IPS-15b (cell line): ENCODE data around the gene KIF19.
"Not testable (repeated sequence)": the region's sequence is repeated elsewhere in the genome, so short reads cannot be mapped to it uniquely, and the experiment has no call there.

Source experiments
- H3K27me3 ChIP-seq: one replicate; pipeline ENCODE4 v1.6.1; 2013; ENCODE audit warnings: low read length; ENCODE audit not compliant: control insufficient read depth, insufficient read depth
- H3K36me3 ChIP-seq: one replicate; pipeline ENCODE4 v1.6.1; 2013; ENCODE audit warnings: low read length; ENCODE audit not compliant: control insufficient read depth, insufficient read depth
- H3K4me1 ChIP-seq: one replicate; pipeline ENCODE4 v1.6.1; 2013; ENCODE audit warnings: mild to moderate bottlenecking, low read length; ENCODE audit not compliant: control insufficient read depth, insufficient read depth
- H3K4me3 ChIP-seq: one replicate; pipeline ENCODE4 v1.5.1; 2013; ENCODE audit warnings: low read depth, low read length
- H3K9ac ChIP-seq: one replicate; pipeline ENCODE4 v1.6.1; 2013; ENCODE audit warnings: low read depth, mild to moderate bottlenecking, low read length
- H3K9me3 ChIP-seq: one replicate; pipeline ENCODE4 v1.6.1; 2013; ENCODE audit warnings: mild to moderate bottlenecking, low read length; ENCODE audit not compliant: control insufficient read depth, insufficient read depth

Gene KIF19

GRCh38 chr17:74402048-74402447 lies 76.0 kb downstream of the KIF19 start:
- H3K27me3 ChIP-seq, result no peaks in the 10 kb centered on the region
- peaks cover 13% of the 10 kb centered on the region for H3K4me1 ChIP-seq
- H3K9ac ChIP-seq, result no peak overlapping the region
- H3K36me3 ChIP-seq, result no peaks in the 10 kb centered on the region
- H3K9me3 ChIP-seq, result no peaks in the 10 kb centered on the region
- no peak overlapping the region for H3K4me3 ChIP-seq

GRCh38 chr17:74403512-74404137 lies 77.6 kb downstream of the KIF19 start:
- Histone ChIP-seq H3K4me1 (peaks cover 13% of the 10 kb centered on the region), H3K36me3 (no peaks in the 10 kb centered on the region), H3K9ac (no peak overlapping the region), H3K27me3 (no peaks in the 10 kb centered on the region), H3K9me3 (no peaks in the 10 kb centered on the region), H3K4me3 (peak overlapping the region; percentile 26)

- no peaks in the 10 kb centered on the region for H3K9me3 ChIP-seq
- peaks cover 13% of the 10 kb centered on the region for H3K4me1 ChIP-seq
- no peaks in the 10 kb centered on the region for H3K27me3 ChIP-seq
- H3K4me3 ChIP-seq, result peak overlapping the region; percentile 26
- H3K9ac ChIP-seq, result no peak overlapping the region
- no peaks in the 10 kb centered on the region for H3K36me3 ChIP-seq
Measured at GRCh38 chr17:74404218-74404617, 78.2 kb downstream of the KIF19 start.

GRCh38 chr17:74404789-74405188 lies 78.8 kb downstream of the KIF19 start:
- Histone ChIP-seq H3K9ac (no peak overlapping the region), H3K27me3 (no peaks in the 10 kb centered on the region), H3K36me3 (no peaks in the 10 kb centered on the region), H3K4me1 (peaks cover 13% of the 10 kb centered on the region), H3K9me3 (no peaks in the 10 kb centered on the region), H3K4me3 (no peak overlapping the region)

- not testable (repeated sequence) for H3K9me3 ChIP-seq, H3K36me3 ChIP-seq, H3K9ac ChIP-seq, H3K27me3 ChIP-seq, H3K4me3 ChIP-seq
- H3K4me1 ChIP-seq, result peaks cover 13% of the 10 kb centered on the region
Measured at GRCh38 chr17:74405311-74405710, 79.3 kb downstream of the KIF19 start.
